DMS 273 (cell line): ENCODE measurements around the gene FLRT1.
A peak's percentile ranks its signal among the peaks of the same experiment; 100 is the strongest.

Source experiments
- DNase-seq: peaks from one replicate; lab custom pipeline; 2025; ENCODE audit not compliant: unreplicated experiment; lab: John Stamatoyannopoulos, UW

The FLRT1 gene

GRCh38 chr11:64035576-64035975 is at the start of gene FLRT1:
Gene FLRT1 (plus strand): TSS chr11:64035931. CDS start chr11:64116268, 80,337 bp downstream.
- peak; percentile 53 for DNase-seq

- peak; percentile 95 for DNase-seq
Measured at GRCh38 chr11:63986156-63986931, 49.4 kb upstream of the FLRT1 start, which contains the start of gene OTUB1. Gene OTUB1 (plus strand): TSS chr11:63986438. CDS start chr11:63986457, 19 bp downstream.

GRCh38 chr11:63986932-63987513 is 48.7 kb upstream of the FLRT1 start:
- DNase-seq, result no peak

- DNase-seq, result no peak
Measured at GRCh38 chr11:63991558-63991957, 44.2 kb upstream of the FLRT1 start.

GRCh38 chr11:63993100-63993499 is 42.6 kb upstream of the FLRT1 start:
- no peak for DNase-seq

GRCh38 chr11:63993993-63994392 is 41.7 kb upstream of the FLRT1 start:
- DNase-seq, result no peak

- DNase-seq, result no peak
Measured at GRCh38 chr11:63996512-63996911, 39.2 kb upstream of the FLRT1 start.

GRCh38 chr11:63997104-63997700 is 38.5 kb upstream of the FLRT1 start:
- DNase-seq, result no peak

GRCh38 chr11:63997801-63998337 is 37.9 kb upstream of the FLRT1 start:
- DNase-seq, result no peak

- no peak for DNase-seq
Measured at GRCh38 chr11:63998558-63999348, 37.0 kb upstream of the FLRT1 start.

- peak; percentile 83 for DNase-seq
Measured at GRCh38 chr11:63999349-64000025, 36.2 kb upstream of the FLRT1 start.

GRCh38 chr11:64000026-64000739 is 35.5 kb upstream of the FLRT1 start:
- DNase-seq, result peak; percentile 88

GRCh38 chr11:64000740-64001483 is 34.8 kb upstream of the FLRT1 start:
- DNase-seq, result no peak

GRCh38 chr11:64001484-64002420 is 34.0 kb upstream of the FLRT1 start:
- DNase-seq, result peak; percentile 36

- peak; percentile 60 for DNase-seq
Measured at GRCh38 chr11:64003807-64004589, 31.7 kb upstream of the FLRT1 start.

GRCh38 chr11:64004590-64004984 is 31.1 kb upstream of the FLRT1 start:
- DNase-seq, result no peak

GRCh38 chr11:64005691-64006090 is 30.0 kb upstream of the FLRT1 start:
- DNase-seq, result no peak
